Measurements from ENCODE around the gene GRB10.

GRB10 gene

DNA sequence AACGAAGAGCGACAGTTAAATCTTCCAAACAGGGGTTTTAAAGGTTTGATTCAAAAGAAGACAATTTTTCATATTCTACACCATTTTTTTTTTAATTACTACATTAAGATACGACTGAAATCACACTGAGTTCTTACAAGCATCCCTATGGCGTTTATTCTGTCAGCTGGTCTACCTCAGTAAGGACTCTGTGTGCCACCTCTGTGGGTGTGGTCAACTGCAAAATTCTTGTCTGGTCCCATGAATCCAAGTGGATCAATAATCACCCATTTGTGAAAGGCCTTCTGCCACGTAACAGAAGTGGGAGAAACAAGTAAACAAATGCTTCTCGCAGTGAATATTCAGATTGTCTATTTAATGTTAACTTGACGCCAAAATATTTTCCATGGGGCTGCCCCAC is 104.1 kb downstream of the GRB10 start:
- H3K36me3 ChIP-seq (ENCODE audit: control insufficient read depth, insufficient read depth, low read length): peaks cover 16% of the 10 kb centered on the region
- peaks cover 21% of the 10 kb centered on the region for H3K4me1 ChIP-seq (ENCODE audit: control insufficient read depth, insufficient read depth, low read length)
- H3K27me3 ChIP-seq (ENCODE audit: control insufficient read depth, insufficient read depth, low read length): no peaks in the 10 kb centered on the region

DNA sequence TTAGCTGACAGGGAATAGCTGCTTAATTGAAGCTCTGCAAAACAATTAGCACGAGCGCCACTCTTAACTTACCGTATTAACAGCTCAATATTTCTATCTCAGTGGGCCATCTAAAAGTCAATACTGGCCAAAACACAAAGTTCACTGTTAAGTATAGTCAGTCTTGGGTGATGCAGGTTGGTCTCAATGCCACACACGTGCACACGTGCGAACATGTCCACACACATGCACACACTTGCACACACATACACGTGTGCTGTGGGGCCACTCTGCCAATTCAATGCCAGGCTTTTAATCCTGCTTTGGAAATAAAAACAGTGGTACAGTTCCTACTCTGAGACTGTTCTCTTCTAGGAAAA is 105.1 kb downstream of the GRB10 start:
- H3K4me3 ChIP-seq (ENCODE audit: low read depth, low read length): no peak overlapping the region
- no peaks in the 10 kb centered on the region for H3K9me3 ChIP-seq (ENCODE audit: control insufficient read depth, insufficient read depth, low read depth, low read length)
- peaks cover 21% of the 10 kb centered on the region for H3K4me1 ChIP-seq (ENCODE audit: control insufficient read depth, insufficient read depth, low read length)
- no peak overlapping the region for H3K27ac ChIP-seq (ENCODE audit: low read depth, low read length)
- peaks cover 22% of the 10 kb centered on the region for H3K36me3 ChIP-seq (ENCODE audit: control insufficient read depth, insufficient read depth, low read length)
- no peaks in the 10 kb centered on the region for H3K27me3 ChIP-seq (ENCODE audit: control insufficient read depth, insufficient read depth, low read length)
- H3K9ac ChIP-seq (ENCODE audit: low read length): no peak overlapping the region

More for the DNA sequence above, 104.1 kb downstream of the GRB10 start:
- H3K27ac ChIP-seq (ENCODE audit: low read depth, low read length): no peak overlapping the region
- no peaks in the 10 kb centered on the region for H3K9me3 ChIP-seq (ENCODE audit: control insufficient read depth, insufficient read depth, low read depth, low read length)
- no peak overlapping the region for H3K4me3 ChIP-seq (ENCODE audit: low read depth, low read length)
- H3K9ac ChIP-seq (ENCODE audit: low read length): no peak overlapping the region

DNA sequence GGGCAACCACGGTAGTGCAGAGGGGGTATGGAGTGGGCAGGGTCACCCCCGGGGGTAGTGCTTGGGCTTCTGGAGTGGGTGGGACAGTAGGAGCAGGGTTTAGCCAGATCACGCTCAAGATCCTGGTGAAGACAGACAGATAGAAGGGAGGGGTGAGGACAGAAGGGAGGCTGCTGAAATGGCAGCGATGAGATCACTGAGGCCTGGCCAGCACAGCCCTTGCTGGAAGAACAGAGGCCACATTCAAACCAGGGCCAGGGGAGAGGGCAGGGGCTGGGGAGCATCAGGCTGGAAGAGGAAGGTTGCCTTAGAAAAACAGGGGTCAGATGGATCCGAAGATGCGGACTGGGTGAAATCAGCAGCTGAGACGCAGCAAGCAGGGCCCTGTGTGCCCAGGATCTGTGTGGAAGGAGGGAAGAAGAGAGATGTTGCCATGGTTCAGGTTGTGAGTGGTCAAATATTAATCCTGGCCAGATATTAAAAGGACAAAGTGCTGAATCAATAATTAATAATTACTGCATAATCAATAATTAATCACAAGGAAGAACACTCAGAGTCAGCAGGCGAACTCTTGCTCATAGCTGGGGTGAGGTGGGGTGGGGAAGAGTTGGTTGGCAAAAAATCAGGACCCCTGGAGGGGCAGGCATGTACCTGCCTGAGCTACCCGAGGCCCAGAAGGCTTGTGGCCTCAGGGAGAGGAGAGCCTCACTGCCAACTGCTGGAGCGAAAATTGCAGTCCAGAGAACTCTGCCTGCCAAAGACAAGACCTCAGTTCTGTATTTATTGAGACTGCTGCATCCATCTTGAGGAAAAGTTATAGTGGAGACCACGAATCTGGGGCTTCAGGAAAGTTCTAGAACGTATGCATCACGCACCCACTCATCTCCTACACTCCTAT is 105.7 kb downstream of the GRB10 start:
- Histone ChIP-seq H3K4me3 (ENCODE audit: low read depth, low read length) (no peak overlapping the region), H3K4me1 (ENCODE audit: control insufficient read depth, insufficient read depth, low read length) (peaks cover 17% of the 10 kb centered on the region), H3K9ac (ENCODE audit: low read length) (no peak overlapping the region), H3K36me3 (ENCODE audit: control insufficient read depth, insufficient read depth, low read length) (peaks cover 24% of the 10 kb centered on the region), H3K9me3 (ENCODE audit: control insufficient read depth, insufficient read depth, low read depth, low read length) (no peaks in the 10 kb centered on the region), H3K27ac (ENCODE audit: low read depth, low read length) (no peak overlapping the region), H3K27me3 (ENCODE audit: control insufficient read depth, insufficient read depth, low read length) (no peaks in the 10 kb centered on the region)

DNA sequence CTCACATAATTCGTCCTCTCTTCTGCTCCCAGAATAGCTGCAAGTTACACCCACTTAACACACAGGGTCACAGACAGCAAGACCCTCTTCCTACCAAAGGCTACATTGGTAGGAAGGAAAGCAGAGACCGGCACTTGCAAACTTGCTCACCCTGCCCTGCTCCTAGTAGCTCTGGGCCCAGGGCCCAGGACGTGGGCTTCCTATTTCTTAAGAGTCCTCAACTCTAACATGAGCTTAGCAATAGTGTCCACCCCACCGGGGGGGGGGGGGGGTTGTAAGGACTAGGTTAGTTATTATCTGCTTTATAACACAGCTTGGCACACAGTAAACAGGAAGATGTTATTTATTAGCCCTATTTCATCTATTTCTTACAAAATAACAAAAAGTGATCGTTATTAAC is 106.6 kb downstream of the GRB10 start:
- H3K9me3 ChIP-seq (ENCODE audit: control insufficient read depth, insufficient read depth, low read depth, low read length): no peaks in the 10 kb centered on the region
- peaks cover 32% of the 10 kb centered on the region for H3K36me3 ChIP-seq (ENCODE audit: control insufficient read depth, insufficient read depth, low read length)
- no peaks in the 10 kb centered on the region for H3K27me3 ChIP-seq (ENCODE audit: control insufficient read depth, insufficient read depth, low read length)
- H3K4me3 ChIP-seq (ENCODE audit: low read depth, low read length): no peak overlapping the region
- no peak overlapping the region for H3K9ac ChIP-seq (ENCODE audit: low read length)
- peaks cover 9% of the 10 kb centered on the region for H3K4me1 ChIP-seq (ENCODE audit: control insufficient read depth, insufficient read depth, low read length)
- H3K27ac ChIP-seq (ENCODE audit: low read depth, low read length): no peak overlapping the region

DNA sequence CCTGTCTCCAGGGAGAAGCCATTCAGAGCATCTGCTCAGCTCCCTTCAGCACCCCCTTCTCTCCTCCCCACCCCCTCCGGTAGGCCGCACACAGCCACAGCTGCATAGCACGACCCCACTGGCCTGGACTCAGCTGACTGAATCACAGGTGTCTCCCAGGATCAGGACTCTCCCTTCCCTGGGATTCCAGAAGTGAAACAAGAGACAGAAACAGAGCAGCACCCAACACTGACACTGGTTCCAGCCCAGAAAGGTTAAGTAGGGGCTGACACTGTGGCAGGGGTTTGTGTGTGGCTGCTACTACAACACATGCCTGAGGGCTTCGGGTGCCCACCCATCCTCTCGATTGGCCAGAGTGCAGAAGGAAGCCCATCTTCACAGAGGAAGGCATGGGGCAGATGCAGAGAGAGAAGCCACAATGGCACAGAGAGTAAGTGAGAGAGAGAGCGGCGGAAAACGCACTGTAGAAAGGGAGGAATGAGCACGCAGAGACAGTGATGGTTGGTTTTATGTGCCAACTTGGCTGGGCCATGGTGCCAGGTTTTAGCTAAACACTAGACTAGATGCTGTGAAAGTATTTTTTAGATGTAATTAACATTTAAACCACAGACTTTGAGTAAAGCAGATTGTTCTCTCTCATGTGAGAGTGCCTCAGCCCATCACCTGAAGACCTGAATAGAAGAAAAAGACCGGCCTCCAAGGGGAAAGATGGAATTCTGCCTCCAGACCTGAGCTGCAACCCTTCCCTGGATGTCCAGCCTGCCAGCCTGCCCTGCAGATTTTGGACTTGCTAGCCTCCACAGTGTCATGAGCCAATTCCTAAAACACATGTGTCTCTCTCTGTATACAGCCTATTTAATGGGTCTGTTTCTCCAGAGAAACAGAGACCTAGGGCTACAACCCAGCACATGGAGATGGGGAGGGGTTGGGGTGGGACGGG is 107.5 kb downstream of the GRB10 start:
- H3K36me3 ChIP-seq (ENCODE audit: control insufficient read depth, insufficient read depth, low read length): peaks cover 35% of the 10 kb centered on the region
- no peak overlapping the region for H3K4me3 ChIP-seq (ENCODE audit: low read depth, low read length)
- no peak overlapping the region for H3K9ac ChIP-seq (ENCODE audit: low read length)
- no peaks in the 10 kb centered on the region for H3K27me3 ChIP-seq (ENCODE audit: control insufficient read depth, insufficient read depth, low read length)
- H3K9me3 ChIP-seq (ENCODE audit: control insufficient read depth, insufficient read depth, low read depth, low read length): no peaks in the 10 kb centered on the region
- H3K27ac ChIP-seq (ENCODE audit: low read depth, low read length): no peak overlapping the region
- H3K4me1 ChIP-seq (ENCODE audit: control insufficient read depth, insufficient read depth, low read length): peaks cover 6% of the 10 kb centered on the region; the same call in 1 of the 2 replicates

DNA sequence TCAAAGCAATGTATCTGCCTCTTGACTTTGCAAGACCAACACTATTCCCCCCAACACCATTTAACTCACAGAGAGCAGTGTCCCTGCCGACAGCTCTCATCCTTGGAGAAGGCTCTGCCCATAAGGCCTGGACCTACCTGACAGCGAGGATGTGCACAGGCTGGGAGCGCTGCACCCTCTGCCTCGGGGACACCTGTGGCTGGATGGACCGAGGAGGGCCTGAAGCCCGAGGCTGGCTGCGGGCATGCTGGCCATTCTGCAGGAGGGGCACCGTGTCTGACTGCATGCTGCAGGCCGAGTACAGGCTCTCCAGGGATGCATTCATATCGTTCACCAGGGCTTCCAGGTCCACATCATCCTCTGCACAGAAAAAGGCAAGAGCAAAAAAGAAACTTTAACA is 108.4 kb downstream of the GRB10 start:
- no peak overlapping the region for H3K4me3 ChIP-seq (ENCODE audit: low read depth, low read length)
- H3K4me1 ChIP-seq (ENCODE audit: control insufficient read depth, insufficient read depth, low read length): peaks cover 6% of the 10 kb centered on the region; the same call in 1 of the 2 replicates
- peaks cover 38% of the 10 kb centered on the region for H3K36me3 ChIP-seq (ENCODE audit: control insufficient read depth, insufficient read depth, low read length)
- no peaks in the 10 kb centered on the region for H3K27me3 ChIP-seq (ENCODE audit: control insufficient read depth, insufficient read depth, low read length)
- no peak overlapping the region for H3K27ac ChIP-seq (ENCODE audit: low read depth, low read length)
- no peak overlapping the region for H3K9ac ChIP-seq (ENCODE audit: low read length)
- no peaks in the 10 kb centered on the region for H3K9me3 ChIP-seq (ENCODE audit: control insufficient read depth, insufficient read depth, low read depth, low read length)

DNA sequence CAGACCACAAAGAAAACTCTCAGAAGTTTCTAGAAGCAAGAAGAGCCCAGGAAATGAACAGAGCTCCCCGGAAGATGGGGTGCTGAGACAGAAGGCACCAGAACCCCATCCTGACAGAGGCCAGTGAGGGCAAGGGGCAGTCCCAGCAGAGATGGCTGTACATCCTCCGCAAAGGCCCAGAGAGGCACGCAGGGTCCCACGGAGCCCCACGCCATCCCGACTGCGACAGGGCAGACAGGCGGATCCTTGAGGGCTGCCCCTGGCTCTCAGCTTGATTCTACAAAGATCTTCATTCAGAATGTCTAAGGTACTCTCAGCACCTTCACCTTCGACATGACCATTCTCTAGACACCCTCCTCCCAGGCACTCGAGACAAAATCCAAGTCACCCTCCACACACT is 109.6 kb downstream of the GRB10 start:
- no peak overlapping the region for H3K9ac ChIP-seq (ENCODE audit: low read length)
- H3K4me1 ChIP-seq (ENCODE audit: control insufficient read depth, insufficient read depth, low read length): peaks cover 6% of the 10 kb centered on the region; the same call in 1 of the 2 replicates
- no peak overlapping the region for H3K27ac ChIP-seq (ENCODE audit: low read depth, low read length)
- peaks cover 45% of the 10 kb centered on the region for H3K36me3 ChIP-seq (ENCODE audit: control insufficient read depth, insufficient read depth, low read length)
- H3K9me3 ChIP-seq (ENCODE audit: control insufficient read depth, insufficient read depth, low read depth, low read length): no peaks in the 10 kb centered on the region
- H3K27me3 ChIP-seq (ENCODE audit: control insufficient read depth, insufficient read depth, low read length): no peaks in the 10 kb centered on the region
- no peak overlapping the region for H3K4me3 ChIP-seq (ENCODE audit: low read depth, low read length)

DNA sequence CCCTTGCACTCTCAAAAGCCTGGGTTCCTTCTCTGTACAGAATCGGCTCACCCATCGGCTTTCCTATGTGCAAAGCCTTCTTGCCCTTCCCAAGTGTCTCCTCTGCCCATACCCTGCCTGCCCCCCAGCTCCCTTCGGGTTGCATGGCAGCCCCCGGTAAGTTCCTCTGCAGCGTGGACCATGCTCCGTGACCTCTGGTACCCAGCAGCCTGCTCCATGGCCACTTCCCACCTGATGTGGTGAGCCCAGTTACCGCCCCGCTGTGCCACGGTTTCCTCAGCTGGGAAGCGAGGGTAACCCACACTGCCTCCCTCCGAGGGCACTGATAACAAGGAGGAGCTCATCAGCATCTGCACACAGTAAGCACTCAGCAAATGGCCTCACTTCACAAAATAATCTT is 110.7 kb downstream of the GRB10 start:
- Histone ChIP-seq H3K27me3 (ENCODE audit: control insufficient read depth, insufficient read depth, low read length) (no peaks in the 10 kb centered on the region), H3K9ac (ENCODE audit: low read length) (no peak overlapping the region), H3K4me3 (ENCODE audit: low read depth, low read length) (no peak overlapping the region), H3K36me3 (ENCODE audit: control insufficient read depth, insufficient read depth, low read length) (peaks cover 52% of the 10 kb centered on the region), H3K4me1 (ENCODE audit: control insufficient read depth, insufficient read depth, low read length) (no peaks in the 10 kb centered on the region), H3K27ac (ENCODE audit: low read depth, low read length) (no peak overlapping the region), H3K9me3 (ENCODE audit: control insufficient read depth, insufficient read depth, low read depth, low read length) (no peaks in the 10 kb centered on the region)

DNA sequence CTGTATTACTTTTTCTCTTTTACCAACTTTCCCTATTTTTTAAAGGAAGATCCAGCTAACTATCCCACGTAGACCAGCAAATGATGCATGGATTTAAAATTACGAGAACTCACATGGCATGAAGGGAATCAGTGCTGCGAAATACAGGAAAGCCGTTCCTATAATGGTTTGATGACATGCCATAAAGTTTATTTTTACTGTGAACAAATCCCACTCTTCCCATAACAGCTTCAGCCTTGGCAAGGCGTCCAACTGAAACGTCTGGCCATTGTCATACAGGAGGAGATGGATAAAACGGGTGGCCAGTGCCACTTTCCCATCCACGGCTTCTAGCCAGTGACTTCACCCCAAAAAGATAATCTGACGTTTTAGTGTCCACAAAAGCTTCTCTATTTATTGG is 111.3 kb downstream of the GRB10 start:
- Histone ChIP-seq H3K4me1 (ENCODE audit: control insufficient read depth, insufficient read depth, low read length) (no peaks in the 10 kb centered on the region), H3K36me3 (ENCODE audit: control insufficient read depth, insufficient read depth, low read length) (peaks cover 53% of the 10 kb centered on the region), H3K27me3 (ENCODE audit: control insufficient read depth, insufficient read depth, low read length) (no peaks in the 10 kb centered on the region), H3K27ac (ENCODE audit: low read depth, low read length) (no peak overlapping the region), H3K9me3 (ENCODE audit: control insufficient read depth, insufficient read depth, low read depth, low read length) (no peaks in the 10 kb centered on the region), H3K4me3 (ENCODE audit: low read depth, low read length) (no peak overlapping the region), H3K9ac (ENCODE audit: low read length) (no peak overlapping the region)

DNA sequence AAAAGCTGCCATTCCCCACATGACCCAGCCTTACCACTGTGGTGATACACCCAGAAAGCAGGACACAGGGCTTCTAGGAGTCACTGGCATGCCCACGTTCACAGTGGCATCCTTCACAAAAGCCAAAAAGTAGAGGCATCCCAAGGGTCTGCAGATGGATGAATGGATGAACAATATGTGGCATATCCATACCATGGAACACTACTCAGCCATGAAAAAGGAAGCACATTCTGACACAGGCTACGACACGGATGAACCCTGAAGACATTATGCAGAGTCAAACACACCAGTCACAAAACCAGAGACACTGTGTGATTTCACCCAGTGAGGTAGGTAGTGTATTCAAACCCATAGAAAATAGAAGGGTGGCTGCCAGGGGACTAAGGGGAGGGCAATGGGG is 112.8 kb downstream of the GRB10 start:
- no peaks in the 10 kb centered on the region for H3K27me3 ChIP-seq (ENCODE audit: control insufficient read depth, insufficient read depth, low read length)
- no peaks in the 10 kb centered on the region for H3K9me3 ChIP-seq (ENCODE audit: control insufficient read depth, insufficient read depth, low read depth, low read length)
- no peaks in the 10 kb centered on the region for H3K4me1 ChIP-seq (ENCODE audit: control insufficient read depth, insufficient read depth, low read length)
- H3K27ac ChIP-seq (ENCODE audit: low read depth, low read length): no peak overlapping the region
- no peak overlapping the region for H3K9ac ChIP-seq (ENCODE audit: low read length)
- peaks cover 53% of the 10 kb centered on the region for H3K36me3 ChIP-seq (ENCODE audit: control insufficient read depth, insufficient read depth, low read length)
- H3K4me3 ChIP-seq (ENCODE audit: low read depth, low read length): no peak overlapping the region

DNA sequence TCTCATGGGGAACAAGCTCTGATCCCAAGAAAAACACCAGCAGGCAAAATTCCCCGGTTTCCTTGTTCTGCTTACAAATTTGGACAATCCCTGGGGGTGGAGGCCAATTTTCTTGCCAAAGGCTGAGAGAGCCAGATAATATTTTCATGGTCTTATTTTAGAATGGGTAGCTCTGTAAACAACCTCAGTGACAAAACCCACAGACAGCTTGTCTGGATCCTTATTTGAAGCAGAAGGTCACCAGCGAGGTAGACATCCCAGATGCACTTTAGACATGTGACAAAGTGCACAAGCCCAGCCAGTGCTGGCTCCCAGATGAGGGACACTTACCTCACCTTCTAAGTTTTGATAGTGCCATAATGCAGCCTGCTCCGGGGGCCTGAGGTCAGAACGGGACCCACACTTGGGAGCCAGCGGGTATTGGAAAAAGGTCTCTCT is 114.9 kb downstream of the GRB10 start:
- H3K27me3 ChIP-seq (ENCODE audit: control insufficient read depth, insufficient read depth, low read length): no peaks in the 10 kb centered on the region
- no peaks in the 10 kb centered on the region for H3K4me1 ChIP-seq (ENCODE audit: control insufficient read depth, insufficient read depth, low read length)
- no peak overlapping the region for H3K9ac ChIP-seq (ENCODE audit: low read length)
- H3K36me3 ChIP-seq (ENCODE audit: control insufficient read depth, insufficient read depth, low read length): peaks cover 51% of the 10 kb centered on the region
- no peak overlapping the region for H3K27ac ChIP-seq (ENCODE audit: low read depth, low read length)
- H3K9me3 ChIP-seq (ENCODE audit: control insufficient read depth, insufficient read depth, low read depth, low read length): no peaks in the 10 kb centered on the region
- no peak overlapping the region for H3K4me3 ChIP-seq (ENCODE audit: low read depth, low read length)
